GM21825 (cell line): ENCODE results near the gene DDIT4L.
A peak's percentile ranks its signal among the peaks of the same experiment; 100 is the strongest.
"Not testable (repeated sequence)": the region's sequence is repeated elsewhere in the genome, so short reads cannot be mapped to it uniquely, and the experiment has no call there.

Source experiments
- ATAC-seq: cut with Tn5 transposase; IDR thresholded peaks from one replicate; pipeline ENCODE4 v1.9.1; 2021; ENCODE audit warnings: mild to moderate bottlenecking, moderate library complexity; ENCODE audit not compliant: unreplicated experiment

DDIT4L gene

DNA sequence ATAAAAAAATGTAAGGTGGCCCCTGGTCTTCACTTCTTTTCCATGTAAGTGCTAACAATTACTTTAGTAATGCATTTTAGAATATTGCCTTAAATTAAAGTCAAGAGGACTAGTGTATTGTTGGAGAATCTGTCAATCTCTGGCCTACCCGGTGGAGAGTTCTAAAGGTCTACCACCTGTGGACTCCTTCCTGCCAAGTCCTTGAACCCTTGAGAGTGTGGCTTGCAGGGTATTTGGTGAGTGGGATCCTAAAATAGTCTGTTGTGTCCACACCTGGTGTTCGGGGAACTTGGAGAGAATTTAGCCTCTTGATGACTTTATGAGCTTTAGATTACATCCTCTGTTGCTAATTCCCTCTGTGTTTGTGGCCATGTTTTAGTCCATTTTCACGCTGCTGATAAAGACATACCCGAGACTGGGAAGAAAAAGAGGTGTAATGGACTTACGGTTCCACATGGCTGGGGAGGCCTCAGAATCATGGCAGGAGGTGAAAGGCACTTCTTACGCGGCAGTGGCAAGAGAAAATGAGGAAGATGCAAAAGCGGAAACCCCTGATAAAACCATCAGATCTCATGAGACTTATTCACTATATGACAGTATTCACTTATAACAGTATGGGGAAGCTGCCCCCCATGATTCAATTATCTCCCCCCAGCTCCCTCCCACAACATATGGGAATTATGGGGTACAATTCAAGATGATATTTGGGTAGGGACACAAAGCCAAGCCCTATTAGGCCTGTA, 23.8 kb downstream of the DDIT4L start:
- ATAC-seq: no peak

DNA sequence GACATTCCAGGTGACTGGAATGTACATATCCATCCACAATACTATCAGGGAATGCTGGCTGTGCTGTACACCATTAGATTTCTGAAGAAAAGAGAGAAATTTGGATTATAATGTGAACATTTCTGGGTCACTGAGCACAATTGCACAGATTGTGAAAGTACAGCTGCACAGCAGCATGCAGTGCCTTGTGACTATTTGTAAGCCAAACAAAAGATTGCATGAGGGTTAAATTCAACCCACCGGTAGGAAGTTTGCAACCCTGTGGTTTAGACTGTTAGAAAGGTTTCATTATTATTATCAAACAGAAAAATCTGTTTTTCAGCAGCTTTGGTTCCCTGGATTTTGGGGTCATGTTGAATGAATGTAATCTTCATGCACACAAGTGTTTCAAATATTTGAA, 24.5 kb downstream of the DDIT4L start:
- ATAC-seq: no peak

DNA sequence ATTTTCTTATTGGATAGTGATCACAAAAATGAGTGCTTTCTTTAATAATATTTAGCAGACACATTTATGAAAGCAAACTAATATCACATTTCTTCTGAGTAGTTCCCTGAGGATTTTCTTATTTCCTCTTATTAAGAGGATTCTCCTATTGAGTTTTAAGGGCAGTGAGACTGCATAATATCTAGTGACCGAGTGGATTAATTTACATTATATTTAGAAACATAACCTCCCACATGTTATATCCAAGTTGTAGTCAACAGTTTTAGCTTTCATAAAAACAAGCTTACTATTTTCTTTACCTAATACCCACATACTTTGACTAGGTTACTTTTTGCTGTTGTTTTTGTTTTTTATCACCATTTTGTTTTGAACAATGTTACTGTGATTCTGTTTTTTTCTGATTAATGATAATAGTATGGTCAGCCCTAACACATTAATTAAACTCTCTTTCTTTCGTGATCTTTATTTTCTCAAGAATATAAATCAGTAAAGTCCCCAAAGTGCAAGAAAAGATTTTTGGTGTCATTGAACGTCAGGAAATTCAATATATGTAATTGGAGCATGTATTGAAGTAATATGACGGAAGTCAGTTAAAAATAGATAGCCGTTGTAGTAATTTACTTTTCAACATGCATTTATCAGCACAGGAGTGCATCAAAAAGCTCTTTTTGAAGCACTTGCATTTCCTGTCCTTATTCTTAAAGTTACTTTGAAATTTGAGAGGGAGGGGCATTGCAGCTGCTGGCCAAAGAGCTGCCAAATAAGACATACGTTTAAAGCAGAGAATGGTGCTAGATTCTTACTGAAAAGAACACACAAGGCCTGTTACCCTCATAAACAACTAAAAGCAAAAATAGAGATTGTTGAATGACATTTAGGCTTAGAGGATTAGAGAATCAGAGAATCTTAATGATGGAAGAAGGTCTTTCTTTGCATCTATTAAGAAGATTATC, 25.2 kb downstream of the DDIT4L start:
- ATAC-seq: no peak

DNA sequence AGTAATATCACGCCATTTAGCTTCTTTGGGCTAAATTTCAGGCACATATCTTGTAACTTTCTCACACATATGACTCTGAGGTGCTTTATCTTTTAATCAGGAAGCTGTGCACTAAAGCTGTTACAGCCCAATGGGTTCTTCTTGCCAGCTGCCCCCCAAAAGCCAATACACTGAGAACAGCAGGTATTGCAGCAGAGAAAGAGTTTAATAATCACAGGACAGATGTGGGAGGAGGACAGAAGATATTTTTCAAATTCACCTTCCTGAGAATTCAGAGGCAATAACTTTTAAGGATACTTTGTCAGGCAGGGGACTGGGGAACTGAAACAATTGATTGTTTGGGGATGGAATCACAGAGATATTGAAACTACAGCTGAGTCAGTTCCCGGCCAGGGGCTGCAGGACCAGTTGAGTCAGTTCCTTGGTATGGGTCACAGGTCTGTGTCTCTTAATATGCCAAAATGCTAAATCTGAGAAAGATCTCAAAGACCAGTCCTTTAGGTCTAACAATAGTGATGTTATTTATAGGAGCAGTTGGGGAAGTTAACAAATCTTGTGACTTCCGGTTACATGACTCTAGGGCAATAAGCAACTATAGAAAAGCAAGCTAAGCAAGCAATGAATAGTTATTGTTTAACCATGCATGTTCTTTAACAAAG, 28.1 kb downstream of the DDIT4L start:
- ATAC-seq: peak; percentile 91

DNA sequence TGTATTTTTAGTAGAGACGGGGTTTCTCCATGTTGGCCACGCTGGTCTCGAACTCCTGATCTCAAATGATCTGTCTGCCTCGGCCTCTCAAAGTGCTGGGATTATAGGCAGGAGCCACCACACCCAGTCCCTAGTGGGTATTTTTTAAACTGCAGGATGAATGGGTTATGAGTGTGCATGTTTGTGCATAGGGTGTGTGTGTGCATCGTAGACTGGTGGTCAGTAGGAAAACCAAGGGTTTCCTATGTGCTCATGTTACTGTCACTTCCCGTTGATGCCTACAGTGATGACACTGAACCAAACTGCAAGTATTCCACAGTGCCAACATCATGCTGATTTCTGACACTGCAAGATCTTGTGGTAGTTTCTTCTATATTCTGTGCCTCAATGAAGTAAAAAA, 41.1 kb downstream of the DDIT4L start:
- ATAC-seq: no peak

DNA sequence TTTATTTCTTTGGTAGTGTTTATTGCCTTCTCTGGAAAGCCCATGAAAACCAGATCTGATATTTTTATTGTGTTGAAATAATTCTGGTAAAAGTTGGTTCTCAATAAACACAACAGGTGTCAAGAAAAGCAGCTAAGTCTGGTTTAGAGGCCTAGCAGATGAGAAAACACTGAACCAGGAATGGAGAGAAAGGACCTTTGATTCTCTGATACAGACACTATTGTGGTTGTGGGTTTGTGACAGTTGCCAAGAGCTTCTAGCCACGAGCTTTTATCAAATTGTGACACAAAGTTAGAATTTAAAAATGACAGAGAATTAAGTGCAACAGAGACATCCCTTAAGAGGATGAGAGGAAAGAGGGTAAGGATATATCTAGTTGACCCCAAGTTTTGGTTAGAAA, 42.6 kb downstream of the DDIT4L start:
- ATAC-seq: no peak

DNA sequence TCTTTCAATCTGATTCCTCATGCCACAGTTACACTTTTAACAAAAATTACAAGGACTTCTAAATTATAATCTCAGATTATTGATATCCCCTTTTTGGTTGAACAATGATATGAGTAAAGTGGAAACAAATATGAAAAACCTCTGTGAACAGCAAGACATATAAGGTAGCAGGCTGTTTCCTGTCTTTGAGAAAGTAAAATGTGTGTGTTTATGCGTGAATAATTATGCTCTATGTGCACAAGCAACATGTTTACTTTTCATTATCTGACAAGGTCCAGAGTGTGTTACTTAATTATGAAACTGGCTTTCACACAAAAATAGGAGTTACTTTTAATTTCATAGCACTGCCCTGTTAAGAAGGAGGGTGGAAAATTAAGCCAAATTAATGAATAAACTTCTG, 43.1 kb downstream of the DDIT4L start:
- no peak for ATAC-seq

DNA sequence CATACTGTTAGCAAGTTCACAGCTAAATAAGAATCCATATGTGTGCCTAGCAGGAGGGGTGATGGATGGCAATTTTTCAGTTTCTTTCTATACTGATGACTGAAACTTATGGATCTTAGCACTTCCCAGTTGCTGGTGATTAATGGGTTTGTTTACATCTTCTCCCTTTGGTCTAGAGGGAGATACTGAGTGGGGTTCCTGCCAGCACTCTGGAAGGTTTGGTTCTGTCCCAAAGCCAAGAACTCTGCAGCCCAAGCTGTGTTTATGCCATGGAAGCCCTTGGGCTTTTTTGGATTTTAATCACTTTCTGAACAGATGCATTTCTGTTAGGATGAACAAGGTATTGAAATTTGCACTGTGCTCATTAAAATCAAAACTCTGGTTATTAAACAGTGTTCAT, 43.5 kb downstream of the DDIT4L start:
- no peak for ATAC-seq

DNA sequence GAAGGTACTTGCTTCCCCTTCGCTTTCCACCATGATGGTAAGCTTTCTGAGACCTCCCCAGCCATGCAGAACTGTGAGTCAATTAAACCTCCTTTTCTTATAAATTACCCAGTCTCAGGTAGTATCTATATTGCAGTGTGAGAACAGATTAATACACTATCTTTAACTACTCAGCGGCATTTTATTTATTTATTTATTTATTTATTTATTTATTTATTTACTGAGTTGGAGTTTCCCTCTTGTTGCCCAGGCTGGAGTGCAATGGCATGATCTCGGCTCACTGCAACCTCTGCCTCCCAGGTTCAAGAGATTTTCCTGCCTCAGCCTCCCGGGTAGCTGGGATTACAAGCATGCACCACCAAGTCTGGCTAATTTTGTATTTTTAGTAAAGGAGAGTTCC, 52.9 kb downstream of the DDIT4L start:
- not testable (repeated sequence) for ATAC-seq
